ENCODE data around the gene DNAH11. TPM values are rescaled to one million over a fixed set of nuclear protein-coding genes. Genes with fewer than 3 reads are reported as not detected.

DNAH11 gene
- total and polyA plus RNA-seq, 2 of the 13 experiments (the other 11 are each of a cell fraction or from before 2014, with no cell fraction given): not detected

GRCh38 chr7:21544715-21545114, 1.9 kb downstream of the DNAH11 start:
- DNase-seq (ENCODE audit: low spot score) (no peak), ATAC-seq (no peak), FAIRE-seq (no peak)
- H3K27ac ChIP-seq (ENCODE audit: extremely low read length, insufficient read depth, low read length): no peak overlapping the region
- H3K4me2 ChIP-seq (ENCODE audit: low read depth, low read length): no peak overlapping the region
- in situ Hi-C loops (cut with HindIII; ENCODE audit: extremely low pct_ligation_motif_present, low pct_unique_long_range_greater_than_20kb): loop anchor here (25.0 kb wide), 1 partner anchor 218 kb away; no protein-coding TSS in a partner anchor
- H3K27me3 ChIP-seq (ENCODE audit: control insufficient read depth in 1 of 2, insufficient read depth in 2 of 2, low read length in 2 of 2): peaks cover 0 to 30% of the 10 kb centered on the region in 2 experiments; a peak in 3 of 5 replicates
- no peak overlapping the region for H3K4me3 ChIP-seq (replicated peaks in 1 of 3; ENCODE audit: insufficient read depth in 1 of 3, low read depth in 2 of 3, low read length in 3 of 3)
- H2AFZ ChIP-seq (ENCODE audit: low read length): no peak overlapping the region
- H3K9me3 ChIP-seq (ENCODE audit: low read length): no peaks in the 10 kb centered on the region
- H3K36me3 ChIP-seq (replicated peaks in 1 of 2; ENCODE audit: control insufficient read depth in 1 of 2, insufficient read depth in 2 of 2, low read length in 2 of 2): no peaks in the 10 kb centered on the region
- POLR2A ChIA-PET: no interaction called here
- no peaks in the 10 kb centered on the region for H3K79me2 ChIP-seq (ENCODE audit: insufficient read depth, low read length)
- no peak overlapping the region for H3K9ac ChIP-seq (ENCODE audit: insufficient read depth, low read depth, low read length)
- BruUV-seq (replicated peaks): no TSS peak
- intact Hi-C loops (cut with micrococcal nuclease; ENCODE audit: unreplicated experiment): no loop called here
- CTCF ChIA-PET (ENCODE audit: low intra/inter-chr PET ratio, low total read pairs): no interaction called here
- WGBS (ENCODE audit: low lambda C conversion rate): 9% methylated on average over 3 of the region's 3 CpGs
- TF ChIP-seq ZSCAN30 (CRISPR knock-in tag; IDR thresholded peaks at IDR 0.05): no peak
- TF ChIP-seq CSRNP1 (CRISPR knock-in tag; IDR thresholded peaks at IDR 0.05): no peak
- TF ChIP-seq, protein P1, sequence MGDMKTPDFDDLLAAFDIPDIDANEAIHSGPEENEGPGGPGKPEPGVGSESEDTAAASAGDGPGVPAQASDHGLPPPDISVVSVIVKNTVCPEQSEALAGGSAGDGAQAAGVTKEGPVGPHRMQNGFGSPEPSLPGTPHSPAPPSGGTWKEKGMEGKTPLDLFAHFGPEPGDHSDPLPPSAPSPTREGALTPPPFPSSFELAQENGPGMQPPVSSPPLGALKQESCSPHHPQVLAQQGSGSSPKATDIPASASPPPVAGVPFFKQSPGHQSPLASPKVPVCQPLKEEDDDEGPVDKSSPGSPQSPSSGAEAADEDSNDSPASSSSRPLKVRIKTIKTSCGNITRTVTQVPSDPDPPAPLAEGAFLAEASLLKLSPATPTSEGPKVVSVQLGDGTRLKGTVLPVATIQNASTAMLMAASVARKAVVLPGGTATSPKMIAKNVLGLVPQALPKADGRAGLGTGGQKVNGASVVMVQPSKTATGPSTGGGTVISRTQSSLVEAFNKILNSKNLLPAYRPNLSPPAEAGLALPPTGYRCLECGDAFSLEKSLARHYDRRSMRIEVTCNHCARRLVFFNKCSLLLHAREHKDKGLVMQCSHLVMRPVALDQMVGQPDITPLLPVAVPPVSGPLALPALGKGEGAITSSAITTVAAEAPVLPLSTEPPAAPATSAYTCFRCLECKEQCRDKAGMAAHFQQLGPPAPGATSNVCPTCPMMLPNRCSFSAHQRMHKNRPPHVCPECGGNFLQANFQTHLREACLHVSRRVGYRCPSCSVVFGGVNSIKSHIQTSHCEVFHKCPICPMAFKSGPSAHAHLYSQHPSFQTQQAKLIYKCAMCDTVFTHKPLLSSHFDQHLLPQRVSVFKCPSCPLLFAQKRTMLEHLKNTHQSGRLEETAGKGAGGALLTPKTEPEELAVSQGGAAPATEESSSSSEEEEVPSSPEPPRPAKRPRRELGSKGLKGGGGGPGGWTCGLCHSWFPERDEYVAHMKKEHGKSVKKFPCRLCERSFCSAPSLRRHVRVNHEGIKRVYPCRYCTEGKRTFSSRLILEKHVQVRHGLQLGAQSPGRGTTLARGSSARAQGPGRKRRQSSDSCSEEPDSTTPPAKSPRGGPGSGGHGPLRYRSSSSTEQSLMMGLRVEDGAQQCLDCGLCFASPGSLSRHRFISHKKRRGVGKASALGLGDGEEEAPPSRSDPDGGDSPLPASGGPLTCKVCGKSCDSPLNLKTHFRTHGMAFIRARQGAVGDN (CRISPR knock-in tag; IDR thresholded peaks at IDR 0.05): no peak
- no peak for TF ChIP-seq ZNF713 (CRISPR knock-in tag; IDR thresholded peaks at IDR 0.05)
- no peaks in the 10 kb centered on the region for H3K4me1 ChIP-seq (ENCODE audit: insufficient read depth, low read length)
- no peaks in the 10 kb centered on the region for H4K20me1 ChIP-seq (ENCODE audit: insufficient read depth, low read length)

Measured in HepG2 (cell line).